Endothelial cell of umbilical vein (primary cell): ENCODE results near the gene C3orf49.

Experiments used
- POLR2A ChIP-seq: IDR thresholded peaks from 2 replicates; pipeline ENCODE4 v1.6.1; 2012; ENCODE audit warnings: low read depth, mild to moderate bottlenecking, control low read depth, low read length
- POLR2AphosphoS5 ChIP-seq: IDR thresholded peaks from 2 replicates; pipeline ENCODE4 v1.6.1; 2012; ENCODE audit warnings: low read depth, mild to moderate bottlenecking, control low read depth, low read length, moderate library complexity; ENCODE audit not compliant: insufficient read depth
- TF ChIP-seq, protein P1 (sequence below), 2 donors: IDR thresholded peaks; 1 replicate in 1 of 2; 2 replicates in 1 of 2; pipeline ENCODE4 v1.5.1; 2011; ENCODE audit warnings: low read length in 2 of 2, mild to moderate bottlenecking in 2 of 2, moderate library complexity in 2 of 2, control low read depth in 1 of 2, inconsistent platforms in 1 of 2, low read depth in 1 of 2; ENCODE audit not compliant: insufficient read depth in 1 of 2; ENCODE audit errors: extremely low read depth in 1 of 2

DNA sequence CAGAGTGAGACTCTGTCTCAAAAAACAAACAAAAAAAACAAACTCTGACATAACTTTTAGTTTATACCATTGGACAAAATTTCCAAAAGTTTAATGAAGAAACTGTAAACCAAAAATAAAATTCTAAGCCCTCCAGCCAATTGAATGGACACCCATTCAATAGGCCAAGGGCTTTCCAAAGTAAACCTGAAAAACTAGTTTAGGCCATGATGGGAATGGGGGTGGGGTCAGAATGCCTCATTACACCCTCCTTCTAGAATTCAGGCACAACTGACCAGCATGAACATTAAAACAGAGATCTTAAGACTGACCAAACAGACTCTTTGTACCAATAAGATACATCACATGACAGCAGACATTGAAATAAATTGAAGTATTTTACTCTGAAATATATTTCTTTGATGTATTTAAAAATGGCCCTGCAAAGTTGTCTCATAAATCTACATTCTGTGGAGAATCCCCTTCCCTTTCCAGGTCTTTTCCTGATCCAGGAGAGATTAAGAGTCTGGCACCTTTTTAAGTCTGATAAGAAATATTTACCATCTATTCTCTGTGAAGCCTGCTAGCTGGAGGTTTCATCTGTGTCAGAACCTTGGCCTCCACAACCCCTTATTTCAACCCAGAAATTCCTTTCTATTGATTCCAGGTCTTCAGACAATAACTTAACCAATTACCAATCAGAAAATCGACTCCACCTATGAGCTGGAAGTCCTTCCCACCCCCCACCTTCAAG is 28.8 kb downstream of the C3orf49 start:
- TF ChIP-seq, protein P1, sequence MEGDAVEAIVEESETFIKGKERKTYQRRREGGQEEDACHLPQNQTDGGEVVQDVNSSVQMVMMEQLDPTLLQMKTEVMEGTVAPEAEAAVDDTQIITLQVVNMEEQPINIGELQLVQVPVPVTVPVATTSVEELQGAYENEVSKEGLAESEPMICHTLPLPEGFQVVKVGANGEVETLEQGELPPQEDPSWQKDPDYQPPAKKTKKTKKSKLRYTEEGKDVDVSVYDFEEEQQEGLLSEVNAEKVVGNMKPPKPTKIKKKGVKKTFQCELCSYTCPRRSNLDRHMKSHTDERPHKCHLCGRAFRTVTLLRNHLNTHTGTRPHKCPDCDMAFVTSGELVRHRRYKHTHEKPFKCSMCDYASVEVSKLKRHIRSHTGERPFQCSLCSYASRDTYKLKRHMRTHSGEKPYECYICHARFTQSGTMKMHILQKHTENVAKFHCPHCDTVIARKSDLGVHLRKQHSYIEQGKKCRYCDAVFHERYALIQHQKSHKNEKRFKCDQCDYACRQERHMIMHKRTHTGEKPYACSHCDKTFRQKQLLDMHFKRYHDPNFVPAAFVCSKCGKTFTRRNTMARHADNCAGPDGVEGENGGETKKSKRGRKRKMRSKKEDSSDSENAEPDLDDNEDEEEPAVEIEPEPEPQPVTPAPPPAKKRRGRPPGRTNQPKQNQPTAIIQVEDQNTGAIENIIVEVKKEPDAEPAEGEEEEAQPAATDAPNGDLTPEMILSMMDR (IDR thresholded peaks at IDR 0.05; ENCODE audit: extremely low read depth in 1 of 2, insufficient read depth in 1 of 2, low read depth in 1 of 2, low read length in 2 of 2) = no peak
- no peak for TF ChIP-seq POLR2A
- no peak for TF ChIP-seq POLR2AphosphoS5
